Activated naive CD4-positive, alpha-beta T cell (primary cell): Measurements from ENCODE around the gene PPP1R14B.
A peak's percentile ranks its signal among the peaks of the same experiment; 100 is the strongest.

Experiments
- DNase-seq, 4 experiments: peaks; one replicate each; lab custom pipeline; 2025; lab: John Stamatoyannopoulos, UW

PPP1R14B gene

GRCh38 chr11:64246871-64247728, at the start of gene PPP1R14B:
Gene PPP1R14B (minus strand): TSS chr11:64246943. CDS start chr11:64246673, 270 bp downstream.
- peak; percentile 44 to 67 (median 52) for DNase-seq

GRCh38 chr11:64296236-64296635, 49.5 kb upstream of the PPP1R14B start:
- no peak for DNase-seq

DNA sequence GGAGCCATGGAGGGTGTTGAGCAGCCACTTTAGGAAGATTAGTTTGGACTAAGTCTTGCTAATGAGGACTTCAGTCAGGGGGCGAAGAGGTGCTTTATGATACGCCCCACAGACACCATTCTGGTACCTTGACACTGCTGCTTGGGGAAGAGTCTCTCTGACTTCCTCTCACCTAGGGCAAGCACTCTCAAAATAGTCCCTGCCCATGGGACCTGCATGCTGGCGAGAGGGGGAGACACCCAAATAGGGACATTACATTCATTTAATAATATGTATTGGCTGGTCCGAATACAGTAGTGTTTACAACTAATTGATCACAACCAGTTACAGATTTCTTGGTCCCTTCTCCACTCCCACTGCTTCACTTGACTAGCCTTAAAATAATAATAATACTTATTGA, 49.0 kb upstream of the PPP1R14B start:
- no peak for DNase-seq

- DNase-seq: no peak
Measured at GRCh38 chr11:64294774-64295173, 48.0 kb upstream of the PPP1R14B start.

GRCh38 chr11:64292460-64293254, 45.9 kb upstream of the PPP1R14B start:
- no peak for DNase-seq

DNA sequence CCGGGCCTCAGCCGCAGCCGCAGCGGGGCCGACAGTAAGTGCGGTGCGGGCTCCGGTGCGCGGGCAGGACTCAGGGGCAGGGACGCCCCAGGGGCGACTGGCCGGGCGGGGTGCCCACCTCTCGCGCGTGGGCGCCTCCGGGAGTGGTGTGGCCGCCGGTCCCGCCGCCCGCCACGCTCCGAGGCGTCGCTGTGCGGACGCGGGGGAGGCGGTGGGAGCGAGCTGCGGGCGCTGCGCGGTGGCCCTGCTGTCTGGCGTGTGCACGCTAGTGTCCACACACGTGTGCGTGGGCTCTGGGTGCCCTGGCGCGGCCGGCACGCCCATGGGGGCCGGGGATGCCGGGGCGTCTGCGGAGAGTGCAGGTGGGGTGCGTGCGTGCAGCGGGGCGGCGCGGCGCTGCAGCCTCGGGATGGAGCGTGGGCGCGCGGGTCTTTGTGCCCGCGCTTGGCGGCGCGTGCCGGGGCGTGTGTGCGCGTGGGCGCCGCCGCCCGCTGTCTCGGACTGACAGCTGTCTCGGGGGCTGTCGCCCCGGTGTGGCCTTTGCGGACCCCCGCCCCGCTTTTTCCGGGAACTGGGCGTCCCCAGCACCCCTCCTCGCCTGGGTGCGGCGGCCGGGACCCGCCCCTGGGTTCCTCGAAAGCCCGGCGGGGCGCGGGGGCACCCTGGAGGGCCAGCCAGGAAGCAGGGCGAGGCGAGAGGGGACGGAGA, 45.2 kb upstream of the PPP1R14B start:
- no peak for DNase-seq

DNA sequence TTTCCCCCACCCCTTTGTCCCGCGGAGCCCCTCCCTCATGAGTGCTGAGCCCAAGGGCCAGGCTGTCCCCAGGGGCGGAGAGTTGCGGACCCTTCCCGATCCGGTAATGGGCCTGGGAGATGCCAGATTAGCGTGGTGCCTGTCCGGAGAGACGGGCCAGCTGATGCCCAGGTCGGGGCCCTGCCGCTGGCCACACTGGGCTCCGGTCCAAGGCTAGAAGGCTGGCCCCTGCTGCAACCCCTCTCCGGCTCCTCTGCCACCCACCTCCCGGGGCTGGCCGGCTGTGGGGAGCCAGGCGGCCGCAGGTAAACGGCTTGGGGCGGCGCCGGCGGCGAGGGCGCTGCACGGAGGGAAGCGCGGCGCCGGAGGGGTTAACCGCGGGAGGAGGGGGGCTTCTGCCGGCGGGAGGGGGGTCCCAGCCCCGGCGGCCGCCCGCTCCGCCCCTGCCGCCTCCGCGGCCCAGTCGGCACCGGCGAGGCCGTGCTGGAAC, 44.6 kb upstream of the PPP1R14B start, which contains the start of gene KCNK4:
Gene KCNK4 (plus strand): TSS at position 41 of the 490 bp plus-strand sequence. CDS start 1,717 bp downstream, outside the sequence.
- DNase-seq: no peak

GRCh38 chr11:64290352-64291261, 43.9 kb upstream of the PPP1R14B start:
- no peak for DNase-seq

DNA sequence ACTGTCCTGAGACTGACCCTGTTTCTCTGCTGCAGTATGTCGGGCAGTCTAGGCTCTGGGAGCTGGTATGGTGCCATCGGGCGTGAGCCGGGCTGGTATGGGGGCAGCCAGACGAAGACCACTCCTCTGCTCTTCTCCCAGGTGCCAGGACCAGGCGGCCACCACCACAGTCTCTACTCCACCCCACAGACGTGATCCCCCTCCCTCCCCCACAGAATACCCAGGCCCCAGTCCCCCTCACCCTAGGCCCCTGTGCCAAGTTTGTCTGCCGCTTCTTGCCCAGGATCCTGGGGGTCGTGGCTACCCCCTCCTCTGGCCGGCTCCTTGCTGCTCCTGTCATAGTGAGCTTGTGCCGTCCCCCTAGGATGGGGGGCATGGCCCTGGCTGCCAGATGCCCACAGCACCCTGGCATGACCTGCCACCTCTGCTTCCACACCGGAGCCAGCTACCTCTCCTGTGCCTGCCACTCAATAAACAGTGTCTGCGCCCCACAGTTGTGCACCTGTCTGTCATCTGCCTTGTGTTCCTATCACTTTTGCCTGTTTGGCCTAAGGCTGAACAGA, 42.3 kb upstream of the PPP1R14B start:
- DNase-seq: no peak

GRCh38 chr11:64288353-64288750, 41.6 kb upstream of the PPP1R14B start:
- no peak for DNase-seq

DNA sequence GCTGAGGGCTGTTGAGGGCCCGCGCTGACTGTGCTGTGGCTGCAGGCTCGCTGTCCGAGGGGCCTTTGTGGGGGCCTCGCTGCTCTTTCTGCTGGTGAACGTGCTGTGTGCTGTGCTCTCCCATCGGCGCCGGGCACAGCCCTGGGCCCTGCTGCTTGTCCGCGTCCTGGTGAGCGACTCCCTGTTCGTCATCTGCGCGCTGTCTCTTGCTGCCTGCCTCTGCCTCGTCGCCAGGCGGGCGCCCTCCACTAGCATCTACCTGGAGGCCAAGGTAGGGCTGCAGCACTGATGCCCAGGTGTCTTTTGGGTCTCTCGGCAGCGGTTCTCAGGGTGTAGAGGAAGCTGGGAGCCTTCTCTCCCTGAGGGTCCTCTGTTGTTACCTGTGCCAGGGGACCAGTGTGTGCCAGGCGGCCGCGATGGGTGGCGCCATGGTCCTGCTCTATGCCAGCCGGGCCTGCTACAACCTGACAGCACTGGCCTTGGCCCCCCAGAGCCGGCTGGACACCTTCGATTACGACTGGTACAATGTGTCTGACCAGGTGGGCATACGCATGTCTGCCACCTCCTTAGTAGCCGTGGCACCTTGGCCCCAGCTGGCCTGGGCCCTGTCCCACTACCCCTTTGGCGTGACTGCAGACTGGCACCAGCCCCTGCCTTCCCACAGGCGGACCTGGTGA, 41.1 kb upstream of the PPP1R14B start:
- DNase-seq: no peak

- DNase-seq: no peak
Measured at GRCh38 chr11:64286801-64287159, 40.0 kb upstream of the PPP1R14B start.

DNA sequence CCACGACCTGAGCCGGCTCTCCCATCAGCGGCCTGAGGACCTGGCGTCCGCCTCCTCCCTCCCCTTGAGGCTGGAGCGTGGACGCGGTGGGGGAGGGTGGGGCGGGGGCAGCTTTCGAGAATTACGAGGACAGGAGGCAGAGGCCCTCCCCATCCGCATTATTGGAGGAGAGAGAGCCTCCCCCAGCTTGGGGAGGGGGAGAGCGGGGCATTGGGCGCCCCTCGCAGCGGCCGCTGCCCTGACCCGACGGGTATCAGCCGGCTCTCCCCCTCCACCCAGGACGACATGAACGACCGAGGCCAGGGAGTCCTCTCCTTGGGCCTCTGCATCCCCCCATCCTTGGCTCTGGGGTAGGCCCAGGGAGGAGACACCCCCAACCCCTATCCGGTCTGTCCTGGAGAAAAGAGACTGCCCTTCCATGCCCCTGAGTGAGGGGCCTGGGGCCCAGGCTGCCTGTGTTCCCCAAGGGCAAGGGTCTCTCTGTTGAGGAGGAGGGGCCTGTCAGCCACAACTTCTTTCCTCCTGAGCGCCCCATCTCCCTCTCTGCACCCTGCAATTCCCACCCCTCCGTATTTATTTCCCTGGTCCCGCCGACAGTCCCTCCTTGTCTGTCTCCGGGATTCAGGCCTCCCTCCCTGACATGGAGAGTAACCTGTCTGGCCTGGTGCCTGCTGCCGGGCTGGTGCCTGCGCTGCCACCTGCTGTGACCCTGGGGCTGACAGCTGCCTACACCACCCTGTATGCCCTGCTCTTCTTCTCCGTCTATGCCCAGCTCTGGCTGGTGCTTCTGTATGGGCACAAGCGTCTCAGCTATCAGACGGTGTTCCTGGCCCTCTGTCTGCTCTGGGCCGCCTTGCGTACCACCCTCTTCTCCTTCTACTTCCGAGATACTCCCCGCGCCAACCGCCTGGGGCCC, 39.4 kb upstream of the PPP1R14B start:
- no peak for DNase-seq

GRCh38 chr11:64284962-64285884, 38.5 kb upstream of the PPP1R14B start, which contains the start of gene GPR137:
Gene GPR137 (plus strand): TSS chr11:64285848. CDS start chr11:64286525, 677 bp downstream.
- peak; percentile 88 to 94 (median 91) for DNase-seq

GRCh38 chr11:64284048-64284961, 37.6 kb upstream of the PPP1R14B start, which contains the start of gene BAD:
Gene BAD (minus strand): TSS chr11:64284665. CDS start chr11:64284368, 297 bp downstream.
- peak; percentile 77 to 91 (median 86) for DNase-seq

- no peak for DNase-seq
Measured at GRCh38 chr11:64283092-64283491, 36.3 kb upstream of the PPP1R14B start.
